ENCODE results near the gene ZBTB16.

ZBTB16 gene

DNA sequence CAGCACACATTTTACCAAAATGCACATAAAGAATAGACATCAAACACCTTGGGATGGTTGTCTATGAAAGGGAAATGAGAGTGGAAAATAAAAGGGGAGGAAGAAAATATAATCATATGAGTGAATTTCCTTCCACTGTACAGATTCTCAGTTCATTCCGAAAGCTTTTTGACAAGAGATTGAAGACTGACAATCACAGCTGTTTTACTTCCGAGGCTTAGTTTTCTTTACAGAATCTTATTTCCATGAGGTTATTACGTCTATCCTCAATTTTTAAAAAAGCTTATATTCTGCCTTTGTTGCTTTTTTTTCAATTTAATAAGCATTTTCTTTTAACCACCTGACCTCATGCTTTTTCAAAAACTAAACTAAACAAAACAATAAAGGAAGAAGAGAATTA is 223.9 kb downstream of the ZBTB16 start:
- no peak for DNase-seq (ENCODE audit: low spot score)

DNA sequence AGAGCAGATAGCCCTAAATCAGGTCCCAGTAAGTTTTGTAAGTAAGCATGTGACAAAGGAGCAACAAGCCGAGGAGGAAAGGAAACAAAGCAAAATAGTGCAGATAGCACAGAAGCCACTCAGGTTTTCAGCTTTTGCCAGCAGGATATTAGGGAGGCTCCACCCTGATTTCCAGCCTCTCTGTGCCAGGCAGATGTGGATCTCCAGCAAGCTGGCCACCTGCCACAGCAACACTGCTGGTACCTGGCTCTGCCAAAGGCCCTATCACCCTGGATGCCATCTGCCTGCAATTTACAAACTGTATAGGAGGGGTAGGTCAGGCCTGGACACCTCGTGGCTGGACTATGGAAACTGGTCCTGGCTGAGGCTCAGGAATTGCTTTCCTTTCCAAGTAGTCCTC is 224.5 kb downstream of the ZBTB16 start:
- no peak for DNase-seq (ENCODE audit: low spot score)

DNA sequence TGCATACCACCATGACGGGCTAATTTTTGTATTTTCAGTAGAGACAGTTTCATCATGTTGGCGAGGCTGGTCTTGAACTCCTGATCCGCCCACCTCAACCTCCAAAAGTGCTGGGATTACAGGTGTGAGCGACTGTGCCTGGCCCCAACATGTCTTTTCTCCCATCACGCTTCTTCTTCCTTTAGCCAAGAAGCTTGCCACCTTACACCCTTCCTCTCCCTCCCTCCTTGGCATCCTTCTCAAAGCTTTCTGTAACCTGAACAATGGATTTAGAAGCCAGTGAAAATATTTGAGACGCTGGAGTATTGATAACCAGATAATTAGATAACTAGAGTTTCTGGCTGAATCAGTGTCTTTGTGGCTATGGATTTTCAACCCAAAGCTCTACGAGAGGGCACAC is 225.4 kb downstream of the ZBTB16 start:
- DNase-seq (ENCODE audit: low spot score) = no peak

DNA sequence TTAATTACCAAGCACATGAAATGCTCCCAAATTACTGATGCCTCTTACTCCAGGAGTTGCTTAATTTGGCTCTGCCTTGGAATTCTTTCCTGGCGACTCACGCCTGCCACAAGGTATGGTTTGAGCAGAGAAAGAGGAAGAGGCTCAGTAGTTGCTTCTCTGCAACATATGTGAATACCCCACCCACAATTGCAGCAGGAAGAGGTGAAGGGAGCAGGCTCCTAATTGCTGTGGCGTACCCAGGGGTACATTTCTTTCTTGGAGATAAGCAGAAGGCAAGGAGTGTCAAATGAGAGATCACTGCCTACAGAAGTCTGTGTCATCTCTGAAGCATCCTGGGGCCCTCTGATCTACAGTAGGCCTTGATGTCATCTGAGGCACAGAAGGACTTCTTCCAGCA is 226.1 kb downstream of the ZBTB16 start:
- no peak for DNase-seq (ENCODE audit: low spot score)

DNA sequence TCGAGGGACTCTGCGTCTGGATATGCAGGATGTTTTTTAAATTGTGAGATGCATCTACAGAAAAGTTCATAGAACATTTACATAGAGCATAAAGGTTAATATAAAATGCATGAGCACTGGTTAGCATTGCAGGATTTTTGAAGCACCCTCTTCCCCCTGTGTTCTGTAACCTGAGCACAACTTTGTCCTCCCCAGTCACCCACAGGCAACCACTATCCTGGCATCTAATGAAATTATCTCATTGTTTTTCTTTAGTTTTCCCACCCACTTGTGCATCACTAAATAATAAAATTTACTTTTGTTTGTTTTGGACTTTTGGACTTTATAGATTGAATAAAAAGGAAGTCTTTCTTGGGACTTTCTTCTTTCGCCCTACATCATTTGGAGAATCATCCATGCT is 226.7 kb downstream of the ZBTB16 start:
- no peak for DNase-seq (ENCODE audit: low spot score)

DNA sequence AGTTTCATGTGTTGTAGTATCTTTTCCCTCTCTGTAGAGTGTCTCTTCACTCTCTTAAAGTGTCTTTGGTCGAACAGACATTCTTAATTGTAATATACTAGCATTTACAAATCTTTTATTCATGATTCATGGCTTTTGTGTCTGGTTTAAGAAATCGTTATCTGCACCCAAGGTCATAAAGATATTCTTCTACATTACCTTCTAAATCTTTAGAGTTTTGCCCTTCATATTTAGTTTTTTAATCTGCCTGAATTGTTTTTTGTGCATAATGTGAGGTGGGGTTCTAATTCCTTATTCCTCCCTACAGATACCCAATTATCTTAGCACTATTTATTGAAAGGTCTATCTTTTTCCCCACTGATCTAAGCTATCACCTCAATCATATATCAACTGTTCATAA is 227.6 kb downstream of the ZBTB16 start:
- DNase-seq (ENCODE audit: low spot score) = no peak

DNA sequence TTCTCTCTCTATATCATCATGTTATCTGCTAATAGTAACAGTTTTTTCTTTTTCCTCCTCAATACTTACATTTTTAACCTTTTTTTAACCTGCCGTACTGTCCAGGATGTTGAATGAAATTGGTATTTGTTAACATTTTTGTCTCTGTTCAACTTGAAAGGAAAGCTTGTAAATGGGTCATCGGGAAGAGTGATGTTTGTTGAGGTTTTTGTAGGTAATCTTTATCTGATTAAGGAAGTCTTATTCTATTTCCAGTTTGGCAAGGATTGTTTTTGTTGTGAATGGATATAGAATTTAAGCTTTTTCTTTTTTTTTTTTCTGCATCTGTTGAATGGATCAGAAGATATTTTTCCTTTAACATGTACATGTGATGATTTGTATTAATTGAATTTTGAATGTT is 228.6 kb downstream of the ZBTB16 start:
- DNase-seq (ENCODE audit: low spot score) = no peak

DNA sequence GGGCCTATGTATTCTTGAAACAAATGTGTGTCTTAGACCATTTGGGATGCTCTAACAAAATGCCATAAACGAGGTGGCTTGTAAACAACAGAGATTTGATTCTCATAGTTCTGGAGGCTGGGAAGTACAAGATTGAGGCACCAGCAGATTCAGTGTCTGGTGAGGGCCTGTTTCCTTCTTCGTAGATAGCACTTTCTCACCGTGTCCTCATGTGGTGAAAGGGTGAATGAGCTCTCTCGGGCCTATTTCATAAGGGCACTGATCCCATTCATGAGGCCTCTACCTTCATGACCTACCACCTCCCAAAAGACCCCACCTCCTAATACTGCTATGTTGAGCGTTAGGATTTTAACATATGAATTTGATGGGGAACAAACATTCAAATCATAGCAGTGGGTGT is 230.3 kb downstream of the ZBTB16 start:
- no peak for DNase-seq (ENCODE audit: low spot score)

DNA sequence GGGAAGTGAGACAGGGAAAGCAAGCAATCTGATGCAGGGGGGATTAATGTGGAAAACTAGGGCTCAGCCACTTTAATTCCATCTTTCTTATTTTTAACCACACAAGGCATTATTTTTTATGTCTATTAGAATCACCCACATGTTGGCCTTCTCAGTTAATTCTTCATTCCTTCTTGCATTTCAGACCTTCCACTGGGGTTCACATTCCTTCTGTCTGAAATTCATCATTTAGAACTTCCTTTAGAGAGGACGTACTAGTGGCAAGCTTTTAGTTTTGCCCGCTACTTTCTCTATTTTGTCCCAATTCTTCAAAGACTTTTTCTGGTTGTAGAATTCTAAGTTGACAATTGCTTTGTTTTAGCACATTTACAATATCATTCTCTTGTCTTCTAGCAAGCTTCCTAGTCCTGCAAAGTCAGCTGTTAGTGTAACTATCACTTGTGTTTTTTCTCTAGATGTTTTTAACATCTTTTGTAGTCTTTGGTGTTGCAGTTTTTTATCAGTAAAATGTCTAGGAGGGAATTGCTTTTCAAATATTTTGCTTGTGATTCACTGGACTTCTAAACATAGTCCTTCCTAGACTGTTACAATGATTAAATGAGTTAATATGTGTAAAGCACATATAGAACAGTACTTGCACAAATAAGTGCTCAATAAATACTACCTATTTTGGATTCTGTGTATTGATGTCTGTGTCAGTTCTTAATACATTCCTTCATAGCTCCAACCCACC is 231.2 kb downstream of the ZBTB16 start:
- DNase-seq (ENCODE audit: low spot score) = no peak

DNA sequence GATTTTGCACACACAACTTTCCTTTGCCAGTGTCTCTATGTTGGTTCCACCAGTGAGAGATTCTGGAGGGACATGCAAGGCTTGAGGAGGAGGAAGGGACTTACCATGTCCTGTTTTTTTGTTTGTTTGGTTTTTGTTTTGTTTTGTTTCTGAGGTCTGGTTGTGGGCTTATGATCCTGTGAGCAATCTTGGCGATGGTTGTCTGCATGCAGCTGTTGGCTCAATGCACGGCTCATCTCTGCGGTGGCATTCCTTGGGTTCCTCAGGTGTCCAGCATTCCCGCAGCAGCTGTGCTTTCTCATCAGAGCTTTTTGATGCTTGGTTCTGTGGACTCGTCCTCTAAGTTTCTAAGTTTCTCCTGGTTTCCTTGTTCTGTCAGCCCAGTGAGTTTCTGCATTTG is 231.9 kb downstream of the ZBTB16 start:
- DNase-seq (ENCODE audit: low spot score) = no peak

DNA sequence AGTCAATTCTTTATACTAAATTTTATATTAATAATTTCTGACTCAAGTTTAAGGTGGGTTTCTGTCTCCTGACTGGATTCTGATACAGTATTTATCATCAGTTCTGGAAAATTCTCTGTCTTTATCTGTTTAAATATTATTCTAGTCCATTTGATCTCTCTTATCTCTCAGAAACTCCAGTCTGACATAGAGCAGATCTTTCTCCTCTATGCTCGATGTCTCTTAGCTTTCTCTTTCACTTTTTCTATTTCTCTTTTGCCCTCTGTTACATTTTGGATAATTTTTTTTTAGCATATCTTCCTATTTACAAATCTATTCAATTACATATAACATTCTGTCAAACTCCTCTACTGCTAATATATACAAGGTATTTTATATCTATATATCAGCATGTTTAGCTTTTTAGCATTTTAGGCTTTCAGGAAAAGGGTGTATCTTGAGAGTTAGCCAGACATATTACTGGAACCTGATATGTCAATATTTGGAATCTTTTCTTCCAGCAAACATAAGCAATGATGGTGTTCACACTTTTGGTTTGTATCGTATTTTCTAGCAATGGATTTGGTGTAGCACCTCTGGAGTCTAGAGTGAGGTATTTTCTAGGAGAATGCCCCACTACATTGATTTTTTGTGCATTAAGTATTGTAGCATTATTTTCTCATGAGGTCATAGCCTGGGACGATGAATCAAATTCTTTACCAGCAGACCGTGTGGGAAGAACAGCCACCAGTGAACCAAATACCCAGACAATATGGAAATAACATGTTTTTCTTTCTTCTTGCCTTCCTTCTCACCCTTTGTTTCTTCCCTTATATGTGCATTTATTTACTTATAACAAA is 232.6 kb downstream of the ZBTB16 start:
- DNase-seq (ENCODE audit: low spot score) = no peak

DNA sequence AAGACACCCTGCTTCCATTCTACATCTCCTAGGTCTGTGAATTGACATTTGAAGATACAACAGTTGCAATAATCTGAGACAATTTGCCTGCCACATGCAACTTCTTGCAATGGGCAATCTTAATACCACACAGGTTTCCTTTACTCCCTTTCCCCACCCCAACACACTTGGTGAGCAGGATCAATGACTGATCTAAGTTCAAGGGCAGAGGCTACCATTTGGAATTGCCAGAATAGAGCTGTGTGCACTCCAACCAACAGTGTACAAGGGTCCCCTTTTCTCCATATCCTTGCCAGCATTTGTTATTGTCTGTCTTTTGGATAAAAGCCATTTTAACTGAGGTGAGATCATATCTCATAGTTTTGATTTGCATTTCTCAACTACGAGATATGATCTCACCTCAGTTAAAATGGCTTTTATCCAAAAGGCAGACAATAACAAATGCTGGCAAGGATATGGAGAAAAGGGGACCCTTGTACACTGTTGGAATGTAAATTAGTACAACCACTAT is 233.7 kb downstream of the ZBTB16 start:
- DNase-seq (ENCODE audit: low spot score) = no peak

DNA sequence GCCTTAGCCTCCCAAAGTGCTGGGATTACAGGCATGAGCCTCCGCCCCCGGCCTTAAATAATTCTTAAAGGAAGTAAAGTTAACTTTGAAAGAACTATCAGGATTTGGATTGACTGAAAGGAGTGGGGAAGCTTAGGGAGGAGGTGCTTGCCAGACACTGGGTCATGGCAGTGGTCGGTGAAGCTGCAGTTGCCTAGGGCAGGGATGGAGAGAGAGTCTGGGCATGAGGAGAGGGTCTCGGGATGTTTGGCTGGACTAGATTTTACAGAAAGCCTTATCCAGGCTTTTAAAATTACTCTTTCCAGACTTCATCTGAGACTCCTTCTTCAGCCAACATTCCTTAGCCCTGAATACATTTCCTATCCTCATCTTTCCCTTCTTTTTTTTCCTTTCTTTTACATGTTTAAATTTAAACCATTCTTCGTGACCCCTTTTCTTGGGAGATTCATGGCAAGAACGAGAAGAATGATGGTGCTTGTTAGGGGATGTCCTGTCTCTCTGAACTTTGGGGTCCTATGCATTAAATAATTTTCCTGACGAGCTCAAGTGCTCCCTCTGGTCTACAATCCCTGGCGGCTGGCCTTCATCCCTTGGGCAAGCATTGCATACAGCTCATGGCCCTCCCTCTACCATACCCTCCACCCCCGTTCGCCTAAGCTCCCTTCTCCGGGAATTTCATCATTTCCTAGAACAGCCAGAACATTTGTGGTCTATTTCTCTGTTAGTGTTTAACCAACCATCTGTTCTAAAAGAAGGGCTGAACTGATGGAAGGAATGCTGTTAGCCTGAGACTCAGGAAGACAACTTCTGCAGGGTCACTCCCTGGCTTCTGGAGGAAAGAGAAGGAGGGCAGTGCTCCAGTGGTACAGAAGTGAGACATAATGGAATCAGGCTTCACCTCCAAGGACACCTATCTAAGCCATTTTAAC is 236.4 kb downstream of the ZBTB16 start, which contains the start of gene NNMT:
Gene NNMT, plus strand, starts transcription at position 724 of the 929 bp plus-strand sequence. Its CDS starts 158 bp downstream, at position 882.
- no peak for DNase-seq (ENCODE audit: low spot score)

DNA sequence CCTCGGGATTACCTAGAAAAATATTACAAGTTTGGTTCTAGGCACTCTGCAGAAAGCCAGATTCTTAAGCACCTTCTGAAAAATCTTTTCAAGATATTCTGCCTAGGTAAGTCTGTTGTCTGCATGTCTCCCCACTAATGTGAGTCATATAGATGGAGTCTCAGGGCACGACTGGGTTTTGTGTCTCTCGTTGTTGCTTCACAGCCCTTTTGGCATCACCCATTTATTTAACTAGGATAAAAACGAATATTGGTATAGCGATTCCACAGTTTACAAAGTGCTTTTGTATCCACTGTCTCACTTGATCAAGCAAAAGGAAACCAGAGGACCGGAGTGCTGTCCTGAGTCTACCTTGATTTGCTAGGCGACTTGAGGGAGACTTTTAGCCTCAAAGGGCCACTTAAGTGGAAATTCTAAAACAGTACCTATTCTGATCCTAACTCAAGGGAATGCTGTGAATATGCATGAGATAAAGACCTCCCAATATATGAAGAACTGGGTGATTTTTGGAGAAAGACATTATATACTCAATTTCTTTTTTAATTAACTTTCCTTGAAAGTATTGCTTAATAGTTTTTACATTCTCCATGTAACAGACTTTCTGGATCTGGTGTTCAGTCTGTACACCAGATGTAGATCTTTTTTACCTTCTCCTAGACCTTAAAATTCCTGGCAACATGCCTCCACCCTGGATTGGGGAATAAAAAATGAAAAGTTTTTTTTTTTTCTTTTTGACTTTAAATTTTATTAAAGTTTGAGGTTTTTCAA is 237.3 kb downstream of the ZBTB16 start:
- DNase-seq (ENCODE audit: low spot score) = no peak

DNA sequence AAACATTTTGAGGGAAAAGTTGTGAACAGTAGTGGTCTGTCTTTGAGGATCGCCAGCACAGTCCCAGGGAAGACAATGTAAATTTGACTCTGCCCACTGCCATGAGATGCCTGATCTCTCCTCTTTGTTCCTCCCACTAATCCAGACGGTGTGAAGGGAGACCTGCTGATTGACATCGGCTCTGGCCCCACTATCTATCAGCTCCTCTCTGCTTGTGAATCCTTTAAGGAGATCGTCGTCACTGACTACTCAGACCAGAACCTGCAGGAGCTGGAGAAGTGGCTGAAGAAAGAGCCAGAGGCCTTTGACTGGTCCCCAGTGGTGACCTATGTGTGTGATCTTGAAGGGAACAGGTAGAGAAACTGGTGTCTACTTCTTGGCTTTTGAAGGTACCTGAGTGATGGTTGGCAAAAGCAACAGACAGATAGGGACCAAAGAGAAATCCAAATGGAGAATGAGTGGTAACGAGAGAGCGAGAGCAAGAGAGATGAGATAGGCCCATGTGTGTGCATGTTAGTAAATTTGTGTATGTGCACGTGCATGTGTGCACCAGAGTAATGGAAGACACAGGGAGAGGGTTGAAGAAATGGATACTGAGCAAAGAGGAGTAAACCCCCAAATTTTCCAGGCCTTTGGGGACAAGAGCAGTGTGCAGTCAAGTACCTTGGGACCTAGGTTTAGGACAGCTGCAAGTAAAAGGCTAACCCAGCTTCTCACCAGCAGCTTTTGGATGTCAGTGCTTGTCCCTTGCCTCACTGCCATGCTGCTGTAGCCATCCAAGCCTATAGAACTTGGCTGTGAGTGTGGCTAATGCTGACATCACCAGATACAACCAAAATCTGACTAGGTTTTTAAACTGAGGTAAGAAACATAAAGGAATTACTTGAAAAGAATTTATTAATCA is 238.5 kb downstream of the ZBTB16 start:
- DNase-seq (ENCODE audit: low spot score) = no peak

DNA sequence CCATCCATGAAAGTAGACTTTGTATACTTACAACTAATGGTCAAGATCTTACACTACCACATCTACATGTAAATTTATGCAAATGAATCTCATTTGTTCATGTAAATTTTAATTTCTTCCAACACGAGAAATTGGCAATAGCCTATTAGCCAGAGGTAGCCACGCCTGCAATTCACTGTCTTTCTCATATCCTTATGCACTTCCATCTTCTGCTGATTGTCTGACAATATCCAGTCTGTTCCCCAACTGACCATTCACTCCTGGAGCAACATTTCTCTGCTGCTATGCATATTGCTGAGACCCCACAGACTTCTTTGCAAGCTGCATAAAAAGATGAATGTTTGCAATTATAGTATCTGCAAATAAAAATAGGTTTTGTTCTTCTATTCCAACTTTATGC is 239.2 kb downstream of the ZBTB16 start:
- DNase-seq (ENCODE audit: low spot score) = no peak
